ENCODE results near the gene ARHGEF4. TPM values are rescaled to one million over a fixed set of nuclear protein-coding genes. Genes with fewer than 3 reads are reported as not detected.

ARHGEF4 gene
- total and polyA plus RNA-seq, 2 experiments from 2014 or later = 4.6 to 16.6 TPM

GRCh38 chr2:130915149-130915548, 78.4 kb downstream of the ARHGEF4 start:
- Histone ChIP-seq H3K4me2 (no peak overlapping the region), H2AFZ (no peak overlapping the region; the same call in 1 of the 2 replicates), H3K4me3 (no peak overlapping the region), H4K20me1 (replicated peaks; ENCODE audit: insufficient read depth) (no peaks in the 10 kb centered on the region), H3K36me3 (ENCODE audit: insufficient read depth) (no peaks in the 10 kb centered on the region), H3K4me1 (ENCODE audit: insufficient read depth) (peaks cover 5% of the 10 kb centered on the region; the same call in 1 of the 2 replicates), H3F3A (replicated peaks; ENCODE audit: low read depth) (no peaks in the 10 kb centered on the region), H3K27ac (ENCODE audit: low read depth) (no peak overlapping the region), H3K9me2 (ENCODE audit: insufficient read depth) (no peaks in the 10 kb centered on the region), H3K79me2 (replicated peaks; ENCODE audit: insufficient read depth) (no peaks in the 10 kb centered on the region), H3K27me3 (ENCODE audit: insufficient read depth) (peaks cover 15% of the 10 kb centered on the region; the same call in 1 of the 2 replicates)
- DNase-seq (ENCODE audit: low spot score) (no peak), ATAC-seq (no peak)
- Mint-ChIP-seq H3K36me3 (ENCODE audit: low read depth) (no peaks in the 10 kb centered on the region), H3K27ac (no peak overlapping the region), H3K9me3 (no peaks in the 10 kb centered on the region), H3K4me1 (peaks cover 20% of the 10 kb centered on the region), H3K27me3 (ENCODE audit: insufficient read depth, low read depth, poor library complexity) (peaks cover 3% of the 10 kb centered on the region), H3K4me3 (no peak overlapping the region)
- TF ChIP-seq, protein P1, sequence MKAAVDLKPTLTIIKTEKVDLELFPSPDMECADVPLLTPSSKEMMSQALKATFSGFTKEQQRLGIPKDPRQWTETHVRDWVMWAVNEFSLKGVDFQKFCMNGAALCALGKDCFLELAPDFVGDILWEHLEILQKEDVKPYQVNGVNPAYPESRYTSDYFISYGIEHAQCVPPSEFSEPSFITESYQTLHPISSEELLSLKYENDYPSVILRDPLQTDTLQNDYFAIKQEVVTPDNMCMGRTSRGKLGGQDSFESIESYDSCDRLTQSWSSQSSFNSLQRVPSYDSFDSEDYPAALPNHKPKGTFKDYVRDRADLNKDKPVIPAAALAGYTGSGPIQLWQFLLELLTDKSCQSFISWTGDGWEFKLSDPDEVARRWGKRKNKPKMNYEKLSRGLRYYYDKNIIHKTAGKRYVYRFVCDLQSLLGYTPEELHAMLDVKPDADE (IDR thresholded peaks at IDR 0.05) = no peak
- TF ChIP-seq ZNF114 (CRISPR knock-in tag; IDR thresholded peaks at IDR 0.05) (no peak), EZH2phosphoT487 (IDR thresholded peaks at IDR 0.05; ENCODE audit: unreplicated experiment) (no peak), EZH2 (IDR thresholded peaks at IDR 0.05; ENCODE audit: low read depth, unreplicated experiment) (no peak), CREB1 (CRISPR knock-in tag; IDR thresholded peaks at IDR 0.05; ENCODE audit: low read depth) (no peak), JUNB (IDR thresholded peaks at IDR 0.05; ENCODE audit: unreplicated experiment) (no peak), CTCF (conservative IDR thresholded peaks at IDR 0.05; ENCODE audit: low read depth in 2 of 2) (no peak), POLR2AphosphoS5 (IDR thresholded peaks at IDR 0.05; ENCODE audit: low read depth) (no peak), STAT1 (IDR thresholded peaks at IDR 0.05; ENCODE audit: unreplicated experiment) (no peak), ZNF331 (CRISPR knock-in tag; IDR thresholded peaks at IDR 0.05; ENCODE audit: low read depth) (no peak), NANOG (IDR thresholded peaks at IDR 0.05; ENCODE audit: borderline replicate concordance) (no peak)
- TF ChIP-seq, protein P2, sequence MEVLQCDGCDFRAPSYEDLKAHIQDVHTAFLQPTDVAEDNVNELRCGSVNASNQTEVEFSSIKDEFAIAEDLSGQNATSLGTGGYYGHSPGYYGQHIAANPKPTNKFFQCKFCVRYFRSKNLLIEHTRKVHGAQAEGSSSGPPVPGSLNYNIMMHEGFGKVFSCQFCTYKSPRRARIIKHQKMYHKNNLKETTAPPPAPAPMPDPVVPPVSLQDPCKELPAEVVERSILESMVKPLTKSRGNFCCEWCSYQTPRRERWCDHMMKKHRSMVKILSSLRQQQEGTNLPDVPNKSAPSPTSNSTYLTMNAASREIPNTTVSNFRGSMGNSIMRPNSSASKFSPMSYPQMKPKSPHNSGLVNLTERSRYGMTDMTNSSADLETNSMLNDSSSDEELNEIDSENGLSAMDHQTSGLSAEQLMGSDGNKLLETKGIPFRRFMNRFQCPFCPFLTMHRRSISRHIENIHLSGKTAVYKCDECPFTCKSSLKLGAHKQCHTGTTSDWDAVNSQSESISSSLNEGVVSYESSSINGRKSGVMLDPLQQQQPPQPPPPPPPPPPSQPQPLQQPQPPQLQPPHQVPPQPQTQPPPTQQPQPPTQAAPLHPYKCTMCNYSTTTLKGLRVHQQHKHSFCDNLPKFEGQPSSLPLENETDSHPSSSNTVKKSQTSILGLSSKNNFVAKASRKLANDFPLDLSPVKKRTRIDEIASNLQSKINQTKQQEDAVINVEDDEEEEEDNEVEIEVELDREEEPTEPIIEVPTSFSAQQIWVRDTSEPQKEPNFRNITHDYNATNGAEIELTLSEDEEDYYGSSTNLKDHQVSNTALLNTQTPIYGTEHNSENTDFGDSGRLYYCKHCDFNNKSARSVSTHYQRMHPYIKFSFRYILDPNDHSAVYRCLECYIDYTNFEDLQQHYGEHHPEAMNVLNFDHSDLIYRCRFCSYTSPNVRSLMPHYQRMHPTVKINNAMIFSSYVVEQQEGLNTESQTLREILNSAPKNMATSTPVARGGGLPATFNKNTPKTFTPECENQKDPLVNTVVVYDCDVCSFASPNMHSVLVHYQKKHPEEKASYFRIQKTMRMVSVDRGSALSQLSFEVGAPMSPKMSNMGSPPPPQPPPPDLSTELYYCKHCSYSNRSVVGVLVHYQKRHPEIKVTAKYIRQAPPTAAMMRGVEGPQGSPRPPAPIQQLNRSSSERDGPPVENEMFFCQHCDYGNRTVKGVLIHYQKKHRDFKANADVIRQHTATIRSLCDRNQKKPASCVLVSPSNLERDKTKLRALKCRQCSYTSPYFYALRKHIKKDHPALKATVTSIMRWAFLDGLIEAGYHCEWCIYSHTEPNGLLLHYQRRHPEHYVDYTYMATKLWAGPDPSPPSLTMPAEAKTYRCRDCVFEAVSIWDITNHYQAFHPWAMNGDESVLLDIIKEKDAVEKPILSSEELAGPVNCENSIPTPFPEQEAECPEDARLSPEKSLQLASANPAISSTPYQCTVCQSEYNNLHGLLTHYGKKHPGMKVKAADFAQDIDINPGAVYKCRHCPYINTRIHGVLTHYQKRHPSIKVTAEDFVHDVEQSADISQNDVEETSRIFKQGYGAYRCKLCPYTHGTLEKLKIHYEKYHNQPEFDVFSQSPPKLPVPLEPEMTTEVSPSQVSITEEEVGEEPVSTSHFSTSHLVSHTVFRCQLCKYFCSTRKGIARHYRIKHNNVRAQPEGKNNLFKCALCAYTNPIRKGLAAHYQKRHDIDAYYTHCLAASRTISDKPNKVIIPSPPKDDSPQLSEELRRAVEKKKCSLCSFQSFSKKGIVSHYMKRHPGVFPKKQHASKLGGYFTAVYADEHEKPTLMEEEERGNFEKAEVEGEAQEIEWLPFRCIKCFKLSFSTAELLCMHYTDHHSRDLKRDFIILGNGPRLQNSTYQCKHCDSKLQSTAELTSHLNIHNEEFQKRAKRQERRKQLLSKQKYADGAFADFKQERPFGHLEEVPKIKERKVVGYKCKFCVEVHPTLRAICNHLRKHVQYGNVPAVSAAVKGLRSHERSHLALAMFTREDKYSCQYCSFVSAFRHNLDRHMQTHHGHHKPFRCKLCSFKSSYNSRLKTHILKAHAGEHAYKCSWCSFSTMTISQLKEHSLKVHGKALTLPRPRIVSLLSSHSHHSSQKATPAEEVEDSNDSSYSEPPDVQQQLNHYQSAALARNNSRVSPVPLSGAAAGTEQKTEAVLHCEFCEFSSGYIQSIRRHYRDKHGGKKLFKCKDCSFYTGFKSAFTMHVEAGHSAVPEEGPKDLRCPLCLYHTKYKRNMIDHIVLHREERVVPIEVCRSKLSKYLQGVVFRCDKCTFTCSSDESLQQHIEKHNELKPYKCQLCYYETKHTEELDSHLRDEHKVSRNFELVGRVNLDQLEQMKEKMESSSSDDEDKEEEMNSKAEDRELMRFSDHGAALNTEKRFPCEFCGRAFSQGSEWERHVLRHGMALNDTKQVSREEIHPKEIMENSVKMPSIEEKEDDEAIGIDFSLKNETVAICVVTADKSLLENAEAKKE (CRISPR knock-in tag; IDR thresholded peaks at IDR 0.05) = no peak
- TF ChIP-seq, protein P3, sequence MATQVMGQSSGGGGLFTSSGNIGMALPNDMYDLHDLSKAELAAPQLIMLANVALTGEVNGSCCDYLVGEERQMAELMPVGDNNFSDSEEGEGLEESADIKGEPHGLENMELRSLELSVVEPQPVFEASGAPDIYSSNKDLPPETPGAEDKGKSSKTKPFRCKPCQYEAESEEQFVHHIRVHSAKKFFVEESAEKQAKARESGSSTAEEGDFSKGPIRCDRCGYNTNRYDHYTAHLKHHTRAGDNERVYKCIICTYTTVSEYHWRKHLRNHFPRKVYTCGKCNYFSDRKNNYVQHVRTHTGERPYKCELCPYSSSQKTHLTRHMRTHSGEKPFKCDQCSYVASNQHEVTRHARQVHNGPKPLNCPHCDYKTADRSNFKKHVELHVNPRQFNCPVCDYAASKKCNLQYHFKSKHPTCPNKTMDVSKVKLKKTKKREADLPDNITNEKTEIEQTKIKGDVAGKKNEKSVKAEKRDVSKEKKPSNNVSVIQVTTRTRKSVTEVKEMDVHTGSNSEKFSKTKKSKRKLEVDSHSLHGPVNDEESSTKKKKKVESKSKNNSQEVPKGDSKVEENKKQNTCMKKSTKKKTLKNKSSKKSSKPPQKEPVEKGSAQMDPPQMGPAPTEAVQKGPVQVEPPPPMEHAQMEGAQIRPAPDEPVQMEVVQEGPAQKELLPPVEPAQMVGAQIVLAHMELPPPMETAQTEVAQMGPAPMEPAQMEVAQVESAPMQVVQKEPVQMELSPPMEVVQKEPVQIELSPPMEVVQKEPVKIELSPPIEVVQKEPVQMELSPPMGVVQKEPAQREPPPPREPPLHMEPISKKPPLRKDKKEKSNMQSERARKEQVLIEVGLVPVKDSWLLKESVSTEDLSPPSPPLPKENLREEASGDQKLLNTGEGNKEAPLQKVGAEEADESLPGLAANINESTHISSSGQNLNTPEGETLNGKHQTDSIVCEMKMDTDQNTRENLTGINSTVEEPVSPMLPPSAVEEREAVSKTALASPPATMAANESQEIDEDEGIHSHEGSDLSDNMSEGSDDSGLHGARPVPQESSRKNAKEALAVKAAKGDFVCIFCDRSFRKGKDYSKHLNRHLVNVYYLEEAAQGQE (IDR thresholded peaks at IDR 0.05; ENCODE audit: unreplicated experiment) = no peak

Measured in GM23338 (cell line).